ENCODE results near the gene LPP. TPM values are rescaled to one million over a fixed set of nuclear protein-coding genes. Genes with fewer than 3 reads are reported as not detected.

LPP gene
- total RNA-seq, 1 experiment from 2014 or later, result 0.04 TPM

DNA sequence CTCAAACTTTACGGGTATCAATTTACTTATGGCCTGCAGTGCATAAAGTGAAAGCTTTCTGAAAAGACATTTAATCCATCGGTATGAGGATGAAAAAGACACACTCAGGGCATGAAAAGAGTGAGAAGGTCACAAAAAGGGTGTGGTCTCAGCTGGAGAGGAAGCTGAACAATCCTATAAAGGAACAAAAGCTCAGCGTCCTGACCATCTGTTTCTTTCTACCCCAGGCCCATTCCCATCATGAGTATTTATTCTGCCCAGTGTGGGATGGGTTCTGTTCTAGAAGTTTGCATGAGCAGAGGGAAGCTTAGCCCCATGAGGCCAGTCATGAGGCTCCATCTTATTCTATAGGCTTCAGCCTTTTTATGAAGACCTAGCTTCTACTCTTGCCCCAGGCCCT lies 144.6 kb downstream of the LPP start:
- Histone ChIP-seq H3K4me1 (no peaks in the 10 kb centered on the region), H3K27me3 (no peaks in the 10 kb centered on the region), H3K36me3 (no peaks in the 10 kb centered on the region), H3K9me3 (replicated peaks) (no peaks in the 10 kb centered on the region), H3K27ac (no peak overlapping the region), H3K4me3 (no peak overlapping the region)
- no peak for DNase-seq

DNA sequence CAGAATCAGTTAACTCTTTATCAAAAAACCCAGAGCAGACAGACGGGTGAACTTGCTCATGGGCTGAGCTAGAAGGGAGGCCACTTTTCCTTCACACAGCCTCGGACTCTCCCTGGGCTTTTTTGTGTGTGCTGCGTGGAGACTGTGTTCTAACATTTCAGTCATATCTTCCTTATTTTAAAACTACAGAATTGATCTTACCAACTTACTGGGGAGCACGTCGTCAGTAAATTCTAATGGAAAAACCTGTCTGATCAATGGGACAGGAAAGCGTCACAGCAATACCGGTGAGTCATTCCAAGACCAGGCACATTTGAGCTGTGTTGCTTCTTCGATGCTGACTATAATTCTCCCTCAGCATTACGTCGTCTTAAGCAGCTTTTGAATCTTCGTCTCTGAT lies 145.1 kb downstream of the LPP start:
- Histone ChIP-seq H3K4me1 (no peaks in the 10 kb centered on the region), H3K9me3 (replicated peaks) (no peaks in the 10 kb centered on the region), H3K27ac (no peak overlapping the region), H3K36me3 (no peaks in the 10 kb centered on the region), H3K4me3 (no peak overlapping the region), H3K27me3 (no peaks in the 10 kb centered on the region)
- no peak for DNase-seq

GRCh38 chr3:188299708-188300107 lies 145.8 kb downstream of the LPP start:
- Histone ChIP-seq H3K9me3 (replicated peaks) (no peaks in the 10 kb centered on the region), H3K4me1 (no peaks in the 10 kb centered on the region), H3K27ac (no peak overlapping the region), H3K27me3 (no peaks in the 10 kb centered on the region), H3K4me3 (no peak overlapping the region), H3K36me3 (no peaks in the 10 kb centered on the region)
- no peak for DNase-seq

DNA sequence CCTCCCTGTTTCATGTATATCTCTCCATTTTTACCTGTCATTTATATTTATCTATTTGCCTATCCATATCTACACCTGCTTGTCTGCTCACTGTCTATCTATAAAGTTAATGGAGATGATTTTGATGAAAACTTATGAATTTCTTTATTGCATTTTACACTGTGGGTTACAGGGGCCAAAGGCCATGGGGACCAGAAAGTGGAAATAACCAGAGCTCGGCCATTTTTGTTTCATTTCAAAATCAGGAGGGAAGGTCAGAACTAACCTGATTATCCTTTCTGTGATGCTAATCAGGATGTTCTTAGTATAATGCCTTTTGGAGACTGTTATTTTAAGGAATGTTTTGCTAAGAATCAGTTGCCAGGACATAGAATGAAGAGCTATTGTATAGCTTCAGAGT lies 147.2 kb downstream of the LPP start:
- no peaks in the 10 kb centered on the region for H3K27me3 ChIP-seq

GRCh38 chr3:188303286-188303799 lies 149.4 kb downstream of the LPP start:
- no peak for DNase-seq
- no peaks in the 10 kb centered on the region for H3K27me3 ChIP-seq
- H3K9me3 ChIP-seq (replicated peaks), result no peaks in the 10 kb centered on the region
- no peaks in the 10 kb centered on the region for H3K36me3 ChIP-seq
- no peak overlapping the region for H3K27ac ChIP-seq
- H3K4me3 ChIP-seq, result no peak overlapping the region
- no peaks in the 10 kb centered on the region for H3K4me1 ChIP-seq

More for the DNA sequence above, 147.2 kb downstream of the LPP start:
- no peaks in the 10 kb centered on the region for H3K36me3 ChIP-seq
- H3K4me1 ChIP-seq, result no peaks in the 10 kb centered on the region
- H3K27ac ChIP-seq, result no peak overlapping the region
- H3K9me3 ChIP-seq (replicated peaks), result no peaks in the 10 kb centered on the region
- no peak for DNase-seq
- H3K4me3 ChIP-seq, result no peak overlapping the region

GRCh38 chr3:188303823-188304222 lies 149.9 kb downstream of the LPP start:
- H3K9me3 ChIP-seq (replicated peaks), result no peaks in the 10 kb centered on the region
- no peaks in the 10 kb centered on the region for H3K4me1 ChIP-seq
- no peak for DNase-seq
- no peak overlapping the region for H3K27ac ChIP-seq
- no peaks in the 10 kb centered on the region for H3K36me3 ChIP-seq
- H3K27me3 ChIP-seq, result no peaks in the 10 kb centered on the region
- no peak overlapping the region for H3K4me3 ChIP-seq

DNA sequence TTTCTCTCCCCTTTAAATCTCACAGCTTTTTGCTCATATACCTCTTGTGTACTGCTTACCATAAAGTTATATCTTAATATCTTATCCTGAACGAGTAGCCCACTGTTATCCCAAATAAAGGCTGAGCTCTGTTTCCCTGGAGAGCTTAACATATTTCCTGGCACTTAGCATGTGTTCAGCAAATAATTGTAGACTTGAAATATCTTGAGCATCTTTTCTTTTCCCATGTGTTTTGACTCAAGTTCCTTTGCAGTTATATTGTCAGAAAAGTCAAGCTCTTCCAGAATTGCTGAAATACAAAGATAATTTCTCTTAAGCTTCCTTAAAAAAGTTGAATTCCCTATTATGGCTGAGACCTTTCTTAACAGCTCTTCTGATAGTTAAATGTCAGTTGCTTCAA lies 150.5 kb downstream of the LPP start:
- Histone ChIP-seq H3K27me3 (no peaks in the 10 kb centered on the region), H3K9me3 (replicated peaks) (no peaks in the 10 kb centered on the region), H3K27ac (no peak overlapping the region), H3K36me3 (no peaks in the 10 kb centered on the region), H3K4me3 (no peak overlapping the region), H3K4me1 (no peaks in the 10 kb centered on the region)
- DNase-seq, result no peak

DNA sequence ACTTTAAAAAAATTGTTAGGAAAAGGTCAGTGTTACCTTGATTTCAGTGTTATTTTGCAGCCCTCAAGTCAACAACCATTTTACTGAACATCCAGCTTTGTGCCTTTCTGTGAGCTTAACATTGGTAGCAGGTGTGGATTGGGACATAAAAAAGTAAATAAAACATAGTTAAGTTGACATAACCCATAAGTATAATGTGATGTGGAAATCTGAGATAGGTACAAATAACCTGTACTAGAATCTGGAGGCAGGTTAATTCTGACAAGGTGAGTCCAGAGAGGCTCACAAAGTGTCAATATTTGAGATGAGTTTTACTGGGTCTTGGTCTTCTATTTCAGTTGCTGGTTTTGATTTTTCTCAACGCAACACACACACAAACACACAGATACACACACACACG lies 151.3 kb downstream of the LPP start:
- Histone ChIP-seq H3K9me3 (replicated peaks) (no peaks in the 10 kb centered on the region), H3K36me3 (no peaks in the 10 kb centered on the region), H3K4me1 (no peaks in the 10 kb centered on the region), H3K27me3 (no peaks in the 10 kb centered on the region), H3K27ac (no peak overlapping the region), H3K4me3 (no peak overlapping the region)
- no peak for DNase-seq

DNA sequence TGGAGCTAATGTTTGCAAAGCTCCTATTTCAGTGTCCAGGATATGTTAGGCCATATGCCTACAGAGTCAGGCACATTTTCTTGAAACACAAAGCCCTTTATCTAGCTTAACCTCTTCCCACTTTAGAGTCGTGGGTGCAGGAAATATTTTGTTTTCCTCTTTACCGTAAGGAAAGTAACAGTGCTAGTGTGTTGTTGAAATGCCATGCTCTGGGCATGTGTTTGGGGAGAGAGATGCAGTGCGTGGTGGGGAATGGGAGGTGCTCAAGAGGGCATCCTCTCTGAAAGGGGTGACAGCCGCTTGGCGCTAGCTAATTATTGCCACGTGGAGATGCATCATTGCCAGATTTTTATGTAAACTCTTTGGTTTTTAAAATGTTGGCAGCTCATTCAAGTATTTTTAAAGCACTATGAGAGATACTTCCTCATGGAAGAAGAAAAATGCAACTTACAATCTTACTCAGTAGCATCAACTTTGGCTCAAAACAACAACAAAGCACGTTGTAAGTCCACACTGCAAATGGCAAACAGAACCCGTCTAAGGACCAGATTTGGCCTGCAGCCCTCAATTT lies 152.6 kb downstream of the LPP start:
- no peak for DNase-seq
- no peak overlapping the region for H3K4me3 ChIP-seq
- H3K36me3 ChIP-seq, result no peaks in the 10 kb centered on the region
- H3K9me3 ChIP-seq (replicated peaks), result no peaks in the 10 kb centered on the region
- no peaks in the 10 kb centered on the region for H3K27me3 ChIP-seq
- H3K4me1 ChIP-seq, result no peaks in the 10 kb centered on the region
- no peak overlapping the region for H3K27ac ChIP-seq

DNA sequence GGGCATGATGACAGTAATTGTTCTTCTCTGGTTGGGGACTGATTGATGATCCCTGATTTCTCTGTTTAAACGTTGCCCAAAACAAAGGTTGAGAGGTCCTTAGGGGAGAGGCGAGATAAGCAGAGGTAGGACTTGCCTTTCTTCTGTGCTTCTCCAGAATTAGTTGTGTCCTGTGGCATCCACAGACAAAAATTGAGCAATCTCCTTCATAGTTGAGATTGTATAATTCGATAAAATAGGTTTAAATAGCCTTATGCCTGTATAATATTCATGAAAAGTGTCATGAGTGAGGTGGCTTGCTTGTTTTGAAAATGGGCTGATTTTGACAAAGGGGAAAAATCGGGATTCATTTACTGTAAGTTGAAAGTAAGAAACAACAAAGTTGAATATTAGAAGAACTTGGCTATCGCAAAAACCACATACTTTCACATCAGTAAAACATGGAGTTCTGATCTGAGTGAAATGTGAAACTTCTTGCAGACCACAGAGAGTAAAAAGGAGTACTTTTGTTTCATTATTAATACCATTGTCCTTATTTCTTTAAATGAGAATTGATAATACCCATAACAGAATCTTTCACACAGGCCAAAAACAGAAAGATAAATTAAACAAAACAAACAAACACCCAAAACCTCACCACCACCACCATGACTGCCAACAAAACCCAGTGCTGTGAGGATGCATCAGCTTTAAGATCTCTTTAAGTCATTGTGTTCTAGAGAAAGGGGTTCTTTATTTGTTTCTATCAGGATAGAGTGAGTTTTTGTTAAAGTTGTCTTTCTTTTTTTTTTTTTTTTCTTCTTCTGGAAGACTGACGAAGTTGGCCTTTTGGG lies 155.7 kb downstream of the LPP start:
- H3K4me3 ChIP-seq, result no peak overlapping the region
- H3K4me1 ChIP-seq, result no peaks in the 10 kb centered on the region
- no peak for DNase-seq
- H3K9me3 ChIP-seq (replicated peaks), result no peaks in the 10 kb centered on the region
- H3K27me3 ChIP-seq, result no peaks in the 10 kb centered on the region
- H3K27ac ChIP-seq, result no peak overlapping the region
- no peaks in the 10 kb centered on the region for H3K36me3 ChIP-seq

- Histone ChIP-seq H3K36me3 (no peaks in the 10 kb centered on the region), H3K4me3 (no peak overlapping the region), H3K27me3 (no peaks in the 10 kb centered on the region), H3K9me3 (replicated peaks) (no peaks in the 10 kb centered on the region), H3K27ac (no peak overlapping the region), H3K4me1 (no peaks in the 10 kb centered on the region)
- no peak for DNase-seq
These were observed 156.3 kb downstream of the LPP start for GRCh38 chr3:188310270-188310710.

- Histone ChIP-seq H3K27ac (no peak overlapping the region), H3K27me3 (no peaks in the 10 kb centered on the region), H3K4me1 (no peaks in the 10 kb centered on the region), H3K4me3 (no peak overlapping the region), H3K36me3 (no peaks in the 10 kb centered on the region), H3K9me3 (replicated peaks) (no peaks in the 10 kb centered on the region)
- DNase-seq, result no peak
These were observed 161.6 kb downstream of the LPP start for GRCh38 chr3:188315553-188315952.

DNA sequence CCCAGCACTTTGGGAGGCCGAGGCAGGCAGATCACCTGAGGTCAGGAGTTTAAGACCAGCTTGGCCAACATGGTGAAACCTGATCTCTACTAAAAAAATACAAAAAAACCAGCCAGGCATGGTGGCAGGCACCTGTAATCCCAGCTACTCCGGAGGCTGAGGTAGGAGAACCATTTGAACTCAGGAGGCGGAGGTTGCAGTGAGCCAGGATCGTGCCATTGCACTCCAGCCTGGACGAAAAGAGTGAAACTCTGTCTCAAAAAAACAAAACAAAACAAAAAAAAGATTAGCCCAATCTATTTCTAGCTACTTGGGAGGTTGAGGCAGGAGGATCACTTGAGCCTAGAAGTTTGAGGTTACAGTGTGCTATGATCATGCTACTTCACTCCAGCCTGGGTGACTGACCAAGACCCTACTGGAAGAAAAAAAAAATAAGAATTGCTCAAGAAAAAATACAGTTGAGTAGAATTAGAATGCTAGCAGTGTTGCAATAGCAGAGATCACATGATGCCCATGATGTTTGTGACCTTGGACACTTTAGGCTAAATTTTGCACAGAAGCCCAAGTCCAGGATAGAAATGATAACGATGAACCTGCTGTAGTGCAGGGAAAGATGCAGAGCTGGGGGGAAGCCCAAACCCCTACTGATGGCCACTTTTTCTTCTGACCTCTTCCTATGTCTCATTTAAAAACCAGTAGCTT lies 162.2 kb downstream of the LPP start:
- Histone ChIP-seq H3K4me1 (no peaks in the 10 kb centered on the region), H3K9me3 (replicated peaks) (no peaks in the 10 kb centered on the region), H3K36me3 (no peaks in the 10 kb centered on the region), H3K27ac (no peak overlapping the region), H3K4me3 (no peak overlapping the region), H3K27me3 (no peaks in the 10 kb centered on the region)
- no peak for DNase-seq

DNA sequence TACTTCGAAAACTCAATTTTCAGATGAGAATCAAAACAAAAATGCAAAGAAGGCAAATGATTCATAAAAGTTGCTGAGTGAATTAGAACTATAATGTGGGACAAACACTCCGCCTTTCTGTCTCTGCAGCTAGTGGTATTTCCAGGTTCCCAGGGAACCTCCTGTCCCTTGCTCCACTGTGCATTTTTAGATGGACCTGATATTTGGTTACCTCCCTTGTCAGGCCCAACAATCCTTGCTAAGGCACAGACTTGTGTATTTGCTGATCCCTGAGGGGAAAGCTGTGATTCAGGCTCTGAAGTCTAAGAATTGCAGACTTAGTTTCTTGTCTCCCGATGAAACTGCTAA lies 162.7 kb downstream of the LPP start:
- H3K36me3 ChIP-seq, result no peaks in the 10 kb centered on the region
- no peaks in the 10 kb centered on the region for H3K27me3 ChIP-seq
- DNase-seq, result no peak
- H3K9me3 ChIP-seq (replicated peaks), result no peaks in the 10 kb centered on the region
- no peak overlapping the region for H3K27ac ChIP-seq
- no peak overlapping the region for H3K4me3 ChIP-seq
- H3K4me1 ChIP-seq, result no peaks in the 10 kb centered on the region

DNA sequence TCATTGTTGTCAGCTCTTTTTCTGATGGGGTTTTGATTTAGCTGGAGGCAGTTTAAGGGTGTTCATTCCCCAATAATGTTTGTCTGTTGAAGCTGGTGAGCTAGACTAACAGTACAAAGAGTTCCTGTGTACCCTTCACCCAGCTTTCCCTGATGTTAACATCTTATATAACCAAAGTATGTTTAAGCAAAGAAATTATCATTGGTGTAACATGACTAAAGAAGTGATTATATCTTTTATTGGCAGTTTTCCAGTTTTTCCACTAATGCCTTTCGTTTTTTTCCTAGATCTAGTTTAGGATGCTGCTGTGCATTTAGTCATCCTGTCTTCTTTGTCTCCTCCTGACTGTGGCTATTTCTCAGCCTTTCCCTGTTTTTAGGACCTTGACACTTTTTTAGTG lies 165.6 kb downstream of the LPP start:
- H3K4me3 ChIP-seq, result no peak overlapping the region
- no peak for DNase-seq
- H3K4me1 ChIP-seq, result no peaks in the 10 kb centered on the region
- no peaks in the 10 kb centered on the region for H3K9me3 ChIP-seq (replicated peaks)
- H3K36me3 ChIP-seq, result no peaks in the 10 kb centered on the region
- H3K27ac ChIP-seq, result no peak overlapping the region
- H3K27me3 ChIP-seq, result no peaks in the 10 kb centered on the region

Data from SJCRH30 (cell line).